ENCODE measurements around the gene CDH22.

CDH22 gene

DNA sequence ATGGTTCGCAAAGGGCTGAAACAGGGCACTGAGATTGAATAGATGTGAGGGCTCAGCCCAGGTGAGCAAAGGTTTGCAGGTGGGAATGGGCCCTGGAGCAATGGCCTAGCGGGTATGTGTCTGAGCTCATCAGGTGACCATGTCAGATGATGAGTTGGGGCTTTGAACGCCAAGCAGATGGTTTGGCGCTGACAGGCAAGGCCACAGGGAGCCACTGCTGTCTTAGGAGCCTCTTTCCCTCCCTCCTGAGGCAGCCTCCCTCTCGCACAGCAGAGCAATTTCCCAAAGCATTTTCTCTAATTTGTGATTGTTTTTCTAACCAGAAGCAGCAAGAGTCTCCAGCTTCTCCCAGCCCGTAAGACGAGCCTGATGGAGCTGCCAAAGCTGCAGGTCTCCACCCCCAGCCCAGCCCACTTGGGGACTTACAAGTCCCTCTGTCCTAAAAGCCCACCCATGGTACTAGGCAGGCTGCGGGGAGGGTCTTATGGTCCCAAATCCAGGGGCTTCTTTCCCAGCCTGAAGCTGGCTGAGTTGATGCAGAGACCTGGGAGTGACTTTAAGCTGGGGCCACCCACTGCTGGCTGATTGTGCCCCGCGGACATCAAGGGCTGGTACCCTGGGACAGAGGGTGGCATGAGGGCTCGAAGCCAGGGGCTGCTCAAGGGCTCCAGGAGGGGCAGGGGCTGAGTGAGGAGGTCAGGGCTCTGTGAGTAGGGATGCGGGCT is 11.6 kb downstream of the CDH22 start:
- DNase-seq, result no peak

DNA sequence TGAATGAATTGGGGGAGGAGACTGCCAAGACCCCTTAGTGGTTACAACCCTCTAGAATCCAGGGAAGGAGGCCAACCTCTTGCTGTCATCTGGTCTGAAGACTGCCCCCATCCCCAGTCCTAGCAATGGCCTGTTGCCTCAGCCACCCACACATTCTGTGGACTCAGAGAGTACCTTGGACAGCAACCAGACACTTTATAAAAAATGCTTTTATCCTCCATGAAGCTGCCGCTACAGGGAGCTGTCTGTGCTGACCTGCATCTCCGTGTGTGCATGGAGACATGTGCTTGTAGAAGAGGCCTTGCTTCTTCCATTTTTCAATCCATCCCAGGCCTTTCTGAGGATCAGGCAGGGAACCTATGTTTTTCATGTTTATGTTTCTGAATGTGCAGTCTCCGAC is 15.2 kb downstream of the CDH22 start:
- DNase-seq, result no peak

DNA sequence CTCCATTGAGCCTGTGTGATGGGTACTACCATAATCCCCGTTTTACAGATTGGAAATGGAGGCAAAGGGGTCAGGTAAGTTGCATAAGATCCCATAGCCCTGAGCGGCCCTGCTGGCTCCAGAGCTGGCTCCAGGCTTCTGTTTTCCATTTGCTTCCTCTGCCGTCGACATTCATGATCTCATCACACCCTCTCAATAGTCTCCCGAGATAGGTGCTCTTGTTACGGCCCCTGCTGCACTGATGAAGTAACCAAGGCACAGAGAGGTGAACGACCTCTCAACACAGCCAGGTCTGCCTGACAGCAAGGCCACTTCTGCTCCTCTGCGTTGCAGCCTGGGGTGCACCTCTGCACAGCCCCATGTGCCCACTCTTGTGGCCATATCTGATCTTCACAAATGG is 16.9 kb downstream of the CDH22 start:
- DNase-seq, result no peak

DNA sequence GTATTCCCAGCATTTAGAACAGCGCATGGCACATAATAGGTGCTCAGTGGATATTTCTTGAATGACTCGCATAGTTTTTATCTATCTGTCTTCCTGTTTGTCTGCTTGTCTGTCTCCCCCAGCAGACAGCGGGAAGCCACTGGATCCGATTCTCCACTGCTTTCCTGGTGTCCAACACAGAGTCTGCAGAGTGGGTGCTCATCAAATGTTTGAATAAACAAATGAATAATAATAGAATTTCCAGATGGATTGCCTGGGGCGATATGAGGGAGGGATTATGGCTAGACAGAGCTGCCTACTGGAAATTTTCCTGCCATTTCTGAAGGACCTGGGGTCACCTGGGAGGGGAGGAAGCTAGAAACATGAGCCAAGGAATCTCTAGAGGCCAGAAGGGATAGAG is 18.9 kb downstream of the CDH22 start:
- no peak for DNase-seq

DNA sequence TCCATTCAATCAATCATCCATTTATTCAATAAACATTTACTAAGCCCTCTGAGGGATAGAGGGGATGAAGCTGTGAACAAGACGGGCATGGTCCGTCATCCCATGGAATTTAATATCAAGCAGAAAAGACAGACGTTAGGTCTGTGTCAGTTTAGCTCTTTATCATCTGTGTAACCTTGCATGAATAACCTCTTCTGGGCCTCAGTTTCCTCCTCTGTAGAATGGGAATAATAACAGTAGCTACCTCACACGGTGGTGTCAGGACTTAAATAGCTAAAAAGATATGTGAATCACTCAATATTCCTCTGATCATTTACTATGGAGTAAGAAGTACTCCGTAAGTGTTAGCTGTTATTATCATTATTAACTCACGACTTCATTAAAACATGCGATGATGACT is 21.3 kb downstream of the CDH22 start:
- no peak for DNase-seq

DNA sequence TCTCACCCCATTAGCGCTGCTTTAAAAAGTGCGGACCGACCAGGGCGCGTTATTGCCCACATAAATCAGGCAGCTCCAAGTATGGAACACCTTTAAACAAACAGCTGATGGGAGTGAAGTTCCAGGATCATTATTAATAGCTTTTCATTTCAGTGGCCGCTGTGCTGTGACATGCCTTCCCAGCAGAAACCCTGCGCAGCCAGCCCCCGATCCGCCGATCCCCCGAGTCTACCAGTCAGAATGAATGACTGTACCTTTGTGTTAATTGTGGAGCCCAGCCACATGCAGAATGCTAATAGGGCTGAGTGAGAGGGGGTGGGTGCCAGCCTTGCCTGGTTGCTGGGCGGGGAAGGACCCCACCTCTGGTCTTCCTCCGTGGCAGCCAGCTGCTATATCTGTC is 21.9 kb downstream of the CDH22 start:
- no peak for DNase-seq

DNA sequence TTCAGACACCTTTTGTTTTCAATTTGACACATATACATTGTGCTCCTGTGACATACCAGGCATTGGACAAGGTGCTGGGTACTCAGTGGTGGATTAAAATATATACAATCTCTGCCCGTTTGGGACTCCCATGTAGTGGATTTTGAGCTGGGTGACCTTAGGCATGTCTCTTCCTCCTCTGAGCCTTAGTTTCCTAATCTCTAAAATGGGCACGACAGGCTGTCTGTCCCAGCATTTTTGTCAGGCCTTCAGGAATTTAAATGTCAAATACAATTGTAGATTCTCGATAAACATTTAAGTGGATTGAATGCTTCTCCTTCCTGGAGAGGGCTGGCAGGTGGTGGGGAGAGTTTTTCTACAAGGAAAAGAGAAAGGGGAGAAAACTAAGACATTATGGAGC is 22.6 kb downstream of the CDH22 start:
- no peak for DNase-seq

DNA sequence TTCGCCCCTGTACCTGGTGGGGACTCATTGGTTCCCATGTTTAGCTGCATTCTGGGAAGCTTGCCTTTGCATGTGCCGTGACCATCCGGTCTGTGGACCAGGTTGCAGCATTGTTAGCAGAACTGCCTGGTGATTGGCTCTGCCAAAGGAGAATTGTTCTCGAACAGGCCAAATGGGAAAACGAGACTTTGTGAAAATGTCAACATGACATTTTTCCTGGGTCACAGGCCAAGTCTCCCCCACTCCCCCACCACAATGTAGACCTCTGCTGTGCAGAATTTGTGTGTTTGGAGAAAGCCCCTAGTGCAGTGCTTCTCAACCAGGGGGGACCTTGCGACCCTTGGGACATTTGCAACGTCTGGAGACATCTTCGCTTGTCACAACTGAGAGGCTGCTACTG is 23.2 kb downstream of the CDH22 start:
- no peak for DNase-seq

DNA sequence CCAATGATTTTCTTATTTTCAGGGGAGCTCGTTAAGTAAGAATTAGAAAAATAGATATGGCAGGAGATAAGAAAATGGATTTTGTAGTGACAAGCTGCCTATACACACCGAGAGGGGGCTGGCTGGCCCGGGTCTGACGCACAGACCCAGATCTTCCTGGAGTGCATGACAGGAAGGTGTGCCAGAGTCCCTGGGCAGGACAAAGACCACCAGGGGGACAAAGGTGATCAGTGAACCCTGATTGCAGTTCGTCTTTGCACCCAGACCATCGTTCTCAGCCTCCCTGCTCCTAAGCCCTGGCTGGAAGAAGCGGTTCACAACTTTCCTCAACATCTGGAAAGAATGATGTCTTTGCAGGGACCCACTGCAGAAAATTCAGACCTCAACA is 24.3 kb downstream of the CDH22 start:
- DNase-seq, result no peak

DNA sequence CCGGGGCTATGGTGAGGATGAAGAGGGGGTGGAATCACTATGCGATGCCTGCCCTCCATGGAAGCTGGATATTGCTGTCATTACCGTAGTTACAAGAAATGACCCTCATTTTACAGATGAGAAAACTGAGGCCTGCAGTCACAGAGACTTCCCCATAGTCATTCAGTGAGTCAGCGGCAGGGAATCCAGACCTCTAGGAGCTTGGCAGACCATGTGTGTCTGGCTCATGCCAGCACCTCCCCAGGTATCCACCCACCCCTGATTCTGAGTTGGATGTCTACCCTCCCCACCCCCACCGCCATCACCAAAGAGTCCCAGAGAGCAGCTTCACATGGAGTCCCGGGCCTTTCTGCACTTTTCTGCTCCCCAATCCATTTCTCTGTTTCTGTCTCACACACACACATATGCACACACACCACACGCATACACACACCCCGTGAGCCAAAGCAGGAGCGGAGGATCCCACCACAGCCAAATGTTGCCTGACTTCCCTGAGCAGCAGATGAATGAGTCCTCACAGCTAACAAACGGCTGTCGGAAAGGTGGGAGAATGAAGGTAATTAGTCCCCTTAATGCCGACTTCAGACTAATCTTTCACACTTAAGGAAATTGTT is 24.8 kb downstream of the CDH22 start:
- no peak for DNase-seq

DNA sequence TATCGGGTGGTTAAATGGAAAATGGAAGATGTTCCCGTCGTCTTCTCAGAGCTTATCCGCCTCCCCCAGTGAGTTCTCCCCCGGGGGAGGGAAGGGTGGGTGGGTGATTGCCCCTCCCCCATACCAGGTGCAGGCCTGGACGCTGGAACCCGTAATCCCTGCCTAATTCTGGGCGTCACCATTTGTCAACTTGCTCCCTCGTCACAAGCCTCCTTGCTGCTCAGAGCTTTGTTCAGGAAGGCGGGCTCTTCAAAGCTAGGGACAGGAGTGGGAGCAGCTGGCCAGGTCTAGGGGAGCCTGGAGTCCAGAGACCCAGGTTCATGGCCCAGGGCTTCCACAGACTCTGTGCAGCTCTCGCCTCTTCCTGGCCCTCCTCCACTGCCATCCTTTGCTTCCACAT is 25.6 kb downstream of the CDH22 start:
- no peak for DNase-seq

DNA sequence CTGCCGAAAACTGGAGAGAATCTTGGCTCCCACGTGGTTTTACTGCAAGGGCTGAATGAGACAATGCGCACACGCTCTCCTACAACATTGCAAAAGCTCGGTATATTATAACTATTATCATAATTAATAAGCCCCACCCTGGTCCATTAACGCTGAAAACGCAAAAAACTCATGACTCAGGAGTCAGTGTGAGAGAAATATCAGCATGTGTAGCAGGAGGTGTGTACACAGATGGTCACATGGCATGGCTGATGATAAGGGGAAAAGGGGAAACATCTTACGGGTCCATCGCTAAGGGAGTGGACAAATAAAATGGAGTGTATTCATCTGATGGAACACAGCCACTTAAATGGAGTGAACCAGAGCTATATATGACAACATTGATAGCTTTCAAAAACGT is 29.2 kb downstream of the CDH22 start:
- no peak for DNase-seq

DNA sequence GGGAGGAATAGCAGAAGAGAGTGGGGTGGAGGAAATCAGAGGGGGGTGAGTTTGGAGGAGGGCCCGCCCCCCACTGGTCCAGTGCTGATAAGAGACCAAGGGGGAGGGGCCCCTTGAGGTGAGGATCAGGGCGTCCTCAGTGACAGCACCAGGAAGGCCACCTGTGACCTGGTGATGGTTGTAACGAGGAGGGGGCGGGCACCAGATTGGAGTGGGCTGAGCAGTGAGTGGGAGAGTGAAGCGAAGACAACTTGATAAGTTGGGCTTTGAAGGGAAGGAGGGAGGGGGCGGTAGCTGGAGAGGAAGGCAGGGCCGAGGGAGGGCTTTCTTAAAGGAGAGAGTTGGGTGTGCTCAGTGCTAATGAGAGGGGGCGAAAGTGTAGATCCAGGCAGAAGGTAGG is 30.7 kb downstream of the CDH22 start:
- DNase-seq, result no peak

DNA sequence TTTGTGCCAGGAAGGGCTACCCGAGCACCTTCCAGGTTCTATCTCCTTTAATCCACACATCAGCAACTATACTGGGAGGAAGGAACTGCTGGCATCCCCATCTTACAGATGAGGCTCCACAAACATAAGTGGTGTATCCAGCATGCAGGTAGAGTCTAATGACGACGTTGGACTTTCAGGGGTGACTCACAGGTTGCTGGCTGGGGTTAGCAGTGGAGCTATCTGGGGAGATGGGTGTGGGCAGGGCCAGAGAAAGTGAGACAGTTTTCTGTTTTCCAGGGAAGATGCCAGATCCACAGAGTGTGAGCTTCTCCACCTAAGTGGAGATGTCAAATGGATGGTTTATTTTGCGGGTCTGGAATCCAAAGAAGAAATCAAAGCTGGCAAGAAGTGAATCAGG is 31.8 kb downstream of the CDH22 start:
- DNase-seq, result no peak

DNA sequence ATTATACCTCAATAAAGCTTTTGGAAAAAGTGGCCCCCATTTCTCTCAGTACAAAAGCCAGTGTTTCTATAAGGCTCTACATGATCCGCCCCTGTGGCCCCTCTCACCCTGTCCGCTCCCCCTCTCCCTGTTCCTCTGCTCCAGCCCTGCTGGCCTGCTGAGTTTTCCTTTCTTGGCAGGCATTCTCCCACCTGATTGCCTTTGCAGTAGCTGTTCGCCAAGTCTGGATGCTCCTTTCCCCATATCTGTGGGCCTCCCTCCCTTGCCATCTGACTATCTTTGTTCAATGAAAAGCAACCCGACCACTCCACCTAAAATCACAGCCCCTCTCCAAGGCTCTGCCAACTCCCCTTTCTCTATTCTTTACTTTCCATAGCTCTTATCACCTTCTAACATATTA is 33.2 kb downstream of the CDH22 start:
- no peak for DNase-seq

DNA sequence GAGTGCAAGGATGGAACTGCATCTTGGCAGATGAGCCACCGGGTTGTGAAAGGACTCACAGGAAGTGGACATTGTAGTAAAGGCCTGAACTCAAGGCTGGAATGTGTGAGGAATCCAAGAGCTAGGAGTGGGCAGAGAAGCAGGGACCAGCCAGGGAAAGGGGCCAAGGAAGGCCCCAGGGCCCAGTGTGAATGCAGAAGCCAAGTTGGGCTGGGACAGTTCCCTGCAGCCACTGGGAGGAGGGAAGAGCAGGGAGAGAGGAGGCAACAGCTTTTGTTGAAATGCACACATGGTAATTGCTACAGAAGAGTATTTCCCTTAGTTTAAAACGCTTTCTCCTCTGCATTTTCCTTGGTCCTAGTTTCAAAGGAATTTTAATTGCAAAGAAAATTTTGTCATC is 34.6 kb downstream of the CDH22 start:
- no peak for DNase-seq

DNA sequence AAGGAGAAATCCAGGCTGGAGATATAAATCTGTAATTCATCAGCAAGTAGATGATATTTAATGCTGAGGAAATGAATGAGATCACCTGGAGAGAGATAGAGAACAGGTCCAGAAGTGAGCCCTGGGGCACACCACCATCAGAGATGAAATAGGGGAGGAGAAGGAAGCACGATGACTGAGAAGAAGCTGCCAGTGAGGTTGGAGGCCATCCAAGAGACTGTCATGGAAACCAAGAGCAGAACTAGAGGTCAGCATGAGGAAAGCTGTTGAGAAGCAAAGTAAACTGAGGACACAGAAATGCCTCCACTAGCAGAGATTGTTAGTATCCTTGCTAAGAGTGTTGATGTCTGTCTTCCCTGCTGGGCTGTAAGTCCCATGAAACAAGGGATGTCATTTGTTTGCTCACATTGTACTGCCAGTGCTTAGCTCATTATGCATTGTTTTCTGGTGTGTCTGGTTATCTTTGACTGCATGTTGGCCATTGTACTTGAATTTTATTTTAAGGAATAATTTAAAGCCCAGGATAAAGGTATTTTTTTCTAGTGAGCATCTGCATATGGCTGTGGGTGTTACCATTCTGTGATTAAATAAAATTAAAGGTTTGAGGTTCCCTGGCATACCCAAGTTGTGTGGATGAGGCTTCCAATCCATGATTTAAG is 35.8 kb downstream of the CDH22 start:
- DNase-seq, result no peak

DNA sequence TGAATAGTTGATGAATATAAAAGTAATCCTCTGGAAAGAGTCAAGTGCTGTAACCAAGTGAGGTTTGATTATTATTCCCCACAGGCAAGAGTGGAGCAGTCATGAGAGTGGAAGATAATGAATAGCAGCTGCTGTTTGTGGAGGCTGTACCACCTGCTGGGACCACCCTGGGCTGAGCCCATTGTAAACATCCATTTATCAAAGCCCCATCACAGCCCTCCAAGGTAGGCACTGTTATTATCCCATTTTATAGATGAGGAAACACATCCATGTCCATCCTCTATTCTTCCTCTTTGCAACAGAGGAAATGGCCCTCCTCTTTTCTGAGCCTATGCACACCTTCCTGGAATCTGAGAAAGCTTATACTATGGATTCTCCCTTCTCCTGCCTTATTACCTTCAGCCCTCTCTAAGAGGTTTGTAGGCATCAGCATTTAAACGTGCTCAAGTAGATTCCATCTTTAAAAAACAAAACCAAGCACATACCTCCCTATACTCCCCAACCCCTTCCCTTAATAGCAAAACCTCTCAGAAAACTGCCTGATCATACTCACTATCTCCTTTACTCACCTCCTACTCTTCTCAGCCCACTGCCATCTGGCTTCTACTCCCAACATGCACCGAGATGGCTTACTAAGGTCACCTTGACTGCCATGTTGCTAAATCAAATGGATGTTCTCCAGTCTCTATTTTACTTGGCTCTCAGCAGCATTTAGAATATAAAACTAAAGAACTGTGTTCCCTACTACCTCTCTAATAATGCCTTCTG is 37.1 kb downstream of the CDH22 start:
- no peak for DNase-seq

DNA sequence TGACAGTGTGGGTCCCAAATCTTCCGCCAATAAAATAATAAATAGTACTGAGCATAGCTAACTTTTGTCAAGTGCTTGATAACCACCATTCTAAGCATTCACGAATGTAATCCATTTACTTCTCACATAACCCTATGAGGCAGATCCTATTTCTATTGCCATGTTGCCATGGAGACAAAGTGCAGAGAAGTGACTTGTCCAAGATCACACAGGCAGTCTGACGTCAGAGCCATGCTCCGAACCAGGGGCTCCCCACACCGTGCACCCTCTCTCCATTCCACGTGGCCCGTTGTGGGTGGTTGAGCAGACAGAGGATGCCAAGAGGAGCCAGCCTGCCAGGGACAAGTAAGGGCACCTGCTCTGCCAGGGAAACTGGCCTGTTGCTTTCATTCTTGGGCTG is 38.9 kb downstream of the CDH22 start:
- DNase-seq, result no peak

DNA sequence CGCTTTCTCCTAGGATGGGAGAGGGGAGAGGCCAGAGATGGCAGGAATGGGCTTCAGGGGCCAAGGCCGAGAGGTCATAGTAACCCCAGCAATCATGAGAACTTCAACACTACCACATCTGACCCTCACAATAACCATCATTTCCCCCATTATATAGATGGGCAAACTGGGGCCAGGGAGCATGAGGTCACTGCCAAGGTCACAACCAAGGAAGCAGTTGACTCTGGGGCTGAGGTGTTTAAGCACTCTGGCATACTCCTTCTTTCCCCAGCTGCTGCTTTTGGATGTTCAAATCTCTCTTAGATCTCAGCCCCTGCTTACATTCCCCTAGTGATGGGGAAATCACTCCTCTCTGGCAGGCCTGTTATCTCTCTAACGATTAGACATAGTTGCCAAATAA is 39.6 kb downstream of the CDH22 start:
- DNase-seq, result no peak

DNA sequence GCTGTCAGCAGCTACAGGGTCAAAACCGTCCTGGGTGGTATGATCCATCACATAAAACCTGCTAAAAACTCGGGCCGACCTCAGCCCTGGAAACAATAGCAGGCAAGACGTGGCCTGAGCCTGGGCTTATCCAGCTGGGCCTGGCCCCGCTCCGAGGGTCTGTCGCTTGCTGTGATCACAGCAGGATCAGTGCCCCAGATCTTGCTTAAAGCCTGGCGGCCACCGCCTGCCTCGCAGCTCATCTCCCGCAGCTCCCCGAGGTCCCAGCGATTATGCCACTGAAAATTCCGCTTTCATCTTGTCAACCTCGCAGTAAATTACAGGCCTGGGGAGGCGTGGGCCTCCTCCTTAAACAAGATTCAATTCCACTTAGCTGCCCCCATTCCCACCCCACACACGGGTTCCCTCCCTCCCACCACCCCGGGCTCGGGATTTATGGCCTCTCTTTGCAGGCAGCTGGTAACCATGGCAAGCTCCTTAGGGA is 40.1 kb downstream of the CDH22 start:
- DNase-seq, result peak; percentile 37

DNA sequence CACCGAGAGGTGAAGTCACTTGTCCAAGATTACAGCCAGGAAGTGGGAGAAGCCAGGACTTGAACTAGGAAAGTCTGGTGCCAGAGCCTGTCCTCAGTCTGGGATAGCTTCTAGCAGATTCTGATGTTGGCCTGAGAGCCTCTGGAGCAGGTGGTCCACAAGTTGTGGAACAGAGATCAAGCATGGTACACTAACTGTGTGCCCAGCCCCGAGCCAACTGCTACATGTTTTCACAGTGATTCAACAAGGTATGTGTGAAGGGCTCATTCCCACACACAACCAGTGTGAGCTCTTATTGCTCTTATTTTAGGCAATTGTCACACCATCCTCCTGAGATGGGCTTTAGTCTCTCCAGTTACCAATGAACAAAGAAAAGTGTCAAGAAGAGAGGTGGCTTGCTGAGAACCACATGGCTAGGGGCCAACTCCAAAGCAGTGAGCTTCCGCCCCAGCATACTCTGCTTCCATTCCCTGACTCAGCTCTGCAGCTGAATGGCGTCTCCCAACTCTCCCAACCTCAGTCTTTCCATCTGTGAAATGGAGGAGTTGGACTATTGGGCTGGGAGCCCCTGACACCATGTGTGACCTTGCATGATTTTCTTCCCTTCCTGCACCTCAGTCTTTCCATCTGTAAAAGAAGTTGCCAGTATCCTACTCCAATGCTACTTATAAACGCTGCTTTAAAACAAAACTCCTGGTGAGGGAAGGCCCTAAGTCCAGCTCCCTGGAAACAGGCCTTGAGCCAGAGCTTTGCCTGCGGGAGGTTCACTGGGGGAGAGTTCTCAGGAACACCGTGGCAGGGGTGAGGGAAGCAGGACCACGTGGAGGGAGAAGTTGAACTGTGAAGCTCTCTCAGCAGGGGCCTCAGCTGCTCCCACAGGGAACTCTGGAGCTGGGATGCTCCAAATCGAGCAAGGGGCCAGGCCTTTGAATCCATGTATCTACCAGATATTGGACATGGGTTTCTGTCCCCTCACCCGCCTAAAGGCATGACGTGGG is 40.9 kb downstream of the CDH22 start:
- DNase-seq, result no peak

Measured in NCI-H187 treated with DMSO at 0.1 percent for 48 hours (cell line).